Measurements from ENCODE around the gene COA4. TPM values are rescaled to one million over a fixed set of nuclear protein-coding genes. Genes with fewer than 3 reads are reported as not detected.

Gene COA4
- total RNA-seq, 4 donors from 2014 or later = 51.9 to 92.0 (median 75.7) TPM

- ATAC-seq (ENCODE audit: low FRiP score) = no peak
- no peak for DNase-seq (ENCODE audit: low spot score)
- TF ChIP-seq, protein P1, sequence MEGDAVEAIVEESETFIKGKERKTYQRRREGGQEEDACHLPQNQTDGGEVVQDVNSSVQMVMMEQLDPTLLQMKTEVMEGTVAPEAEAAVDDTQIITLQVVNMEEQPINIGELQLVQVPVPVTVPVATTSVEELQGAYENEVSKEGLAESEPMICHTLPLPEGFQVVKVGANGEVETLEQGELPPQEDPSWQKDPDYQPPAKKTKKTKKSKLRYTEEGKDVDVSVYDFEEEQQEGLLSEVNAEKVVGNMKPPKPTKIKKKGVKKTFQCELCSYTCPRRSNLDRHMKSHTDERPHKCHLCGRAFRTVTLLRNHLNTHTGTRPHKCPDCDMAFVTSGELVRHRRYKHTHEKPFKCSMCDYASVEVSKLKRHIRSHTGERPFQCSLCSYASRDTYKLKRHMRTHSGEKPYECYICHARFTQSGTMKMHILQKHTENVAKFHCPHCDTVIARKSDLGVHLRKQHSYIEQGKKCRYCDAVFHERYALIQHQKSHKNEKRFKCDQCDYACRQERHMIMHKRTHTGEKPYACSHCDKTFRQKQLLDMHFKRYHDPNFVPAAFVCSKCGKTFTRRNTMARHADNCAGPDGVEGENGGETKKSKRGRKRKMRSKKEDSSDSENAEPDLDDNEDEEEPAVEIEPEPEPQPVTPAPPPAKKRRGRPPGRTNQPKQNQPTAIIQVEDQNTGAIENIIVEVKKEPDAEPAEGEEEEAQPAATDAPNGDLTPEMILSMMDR (IDR thresholded peaks at IDR 0.05) = no peak
Observed at GRCh38 chr11:73851046-73851764, 25.4 kb downstream of the COA4 start.

GRCh38 chr11:73839123-73839457 lies 37.6 kb downstream of the COA4 start:
- DNase-seq (ENCODE audit: low spot score) (no peak), ATAC-seq (ENCODE audit: low FRiP score) (no peak)
- TF ChIP-seq, protein P1 (IDR thresholded peaks at IDR 0.05) = no peak

GRCh38 chr11:73838443-73839122 lies 38.1 kb downstream of the COA4 start:
- TF ChIP-seq, protein P1 (IDR thresholded peaks at IDR 0.05) = no peak
- no peak for ATAC-seq (ENCODE audit: low FRiP score)
- no peak for DNase-seq (ENCODE audit: low spot score)

DNA sequence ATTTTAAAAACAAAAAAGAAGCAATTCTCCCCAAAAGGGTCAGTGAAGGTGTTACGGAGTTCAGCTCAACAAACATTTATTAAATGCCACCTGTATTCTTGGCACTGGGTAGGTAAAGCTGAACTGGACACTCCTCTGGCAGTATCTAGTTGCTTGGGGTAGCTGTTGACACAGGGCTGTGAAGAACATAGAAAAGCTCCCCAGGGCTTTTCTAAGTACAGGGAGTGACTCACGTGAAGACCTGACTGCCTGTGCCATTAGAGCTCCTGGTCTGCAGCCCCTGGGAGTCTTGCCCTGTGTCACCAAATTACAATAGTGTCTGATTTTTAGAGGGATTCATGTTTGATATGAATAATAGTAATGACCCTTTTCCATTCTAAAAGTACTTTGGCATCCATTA lies 43.6 kb downstream of the COA4 start:
- ATAC-seq (ENCODE audit: low FRiP score) (no peak), DNase-seq (ENCODE audit: low spot score) (no peak)
- TF ChIP-seq, protein P1 (IDR thresholded peaks at IDR 0.05) = no peak

DNA sequence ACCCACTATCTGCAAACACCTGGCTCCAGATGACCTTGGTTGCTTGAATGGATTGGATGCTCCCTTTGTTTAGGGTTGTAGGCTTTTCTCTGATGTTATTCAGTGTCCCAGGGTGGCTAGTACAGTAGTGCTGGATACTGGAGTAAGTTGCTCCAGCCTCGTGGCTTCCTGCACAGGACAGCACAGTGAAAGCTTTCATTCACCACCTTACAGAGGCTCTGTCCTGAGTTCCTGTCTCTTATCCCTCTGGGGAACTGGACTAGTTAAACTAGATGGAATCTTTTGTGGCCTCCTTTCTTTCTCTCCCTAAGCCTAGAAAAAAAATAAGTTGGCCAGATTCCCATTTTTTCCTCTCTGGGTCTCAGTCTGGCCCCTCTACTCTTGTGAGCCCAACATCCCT lies 46.4 kb downstream of the COA4 start:
- TF ChIP-seq, protein P1 (IDR thresholded peaks at IDR 0.05) = no peak
- ATAC-seq (ENCODE audit: low FRiP score) = no peak
- DNase-seq (ENCODE audit: low spot score) = no peak

Other genes starting within 250 kb of the COA4 start
- gene PLEKHB1, start 230.3 kb downstream of the COA4 start, total RNA-seq = 1 to 10 TPM; 1.1 to 8.2 (median 4.2) TPM
- gene RAB6A, start 115.8 kb downstream of the COA4 start, total RNA-seq = 100 to 1,000 TPM; 107 to 145 (median 118) TPM
- gene MRPL48, start 89.0 kb downstream of the COA4 start, total RNA-seq = 10 to 100 TPM; 10.7 to 19.8 (median 12.3) TPM
- 10 to 100 TPM in 1 of 4 donors, 1 to 10 TPM in 3; 7.1 to 11.4 (median 9.7) TPM for gene PAAF1, start 153 bp upstream of the COA4 start, total RNA-seq
- not detected for gene DNAJB13, start 74.2 kb upstream of the COA4 start, total RNA-seq
- 100 to 1,000 TPM in 3 of 4 donors, 10 to 100 TPM in 1; 58.9 to 163 (median 131) TPM for gene UCP2, start 106.0 kb upstream of the COA4 start, total RNA-seq
- gene UCP3, start 132.2 kb upstream of the COA4 start, total RNA-seq = 1 to 10 TPM in 2 of 4 donors, under 1 TPM in 2; 0.74 to 2.8 (median 1.2) TPM

All from omental fat pad (tissue), 4 donors.